Measurements from ENCODE around the gene TRMT11.

GRCh38 chr6:125957845-125958244 is 28.5 kb upstream of the TRMT11 start:
- TF ChIP-seq CTCF (conservative IDR thresholded peaks at IDR 0.05; ENCODE audit: low read depth, low read length): no peak
- no peak for TF ChIP-seq EZH2 (IDR thresholded peaks at IDR 0.05; ENCODE audit: low read length, unreplicated experiment)
- no peak for TF ChIP-seq EZH2phosphoT487 (IDR thresholded peaks at IDR 0.05; ENCODE audit: borderline replicate concordance, low read length)
